Stimulated activated CD8-positive, alpha-beta memory T cell treated with anti-CD3 and anti-CD28 coated beads, Interleukin-2, amount 100 ng/mL, for 1 hour (primary cell): ENCODE results near the gene PHETA1.

Experiments used
- DNase-seq, 2 donors: peaks; one replicate each; pipeline ENCODE4 v3.0.0-alpha.2; 2020; ENCODE audit warnings: low read depth in 2 of 2

Gene PHETA1

DNA sequence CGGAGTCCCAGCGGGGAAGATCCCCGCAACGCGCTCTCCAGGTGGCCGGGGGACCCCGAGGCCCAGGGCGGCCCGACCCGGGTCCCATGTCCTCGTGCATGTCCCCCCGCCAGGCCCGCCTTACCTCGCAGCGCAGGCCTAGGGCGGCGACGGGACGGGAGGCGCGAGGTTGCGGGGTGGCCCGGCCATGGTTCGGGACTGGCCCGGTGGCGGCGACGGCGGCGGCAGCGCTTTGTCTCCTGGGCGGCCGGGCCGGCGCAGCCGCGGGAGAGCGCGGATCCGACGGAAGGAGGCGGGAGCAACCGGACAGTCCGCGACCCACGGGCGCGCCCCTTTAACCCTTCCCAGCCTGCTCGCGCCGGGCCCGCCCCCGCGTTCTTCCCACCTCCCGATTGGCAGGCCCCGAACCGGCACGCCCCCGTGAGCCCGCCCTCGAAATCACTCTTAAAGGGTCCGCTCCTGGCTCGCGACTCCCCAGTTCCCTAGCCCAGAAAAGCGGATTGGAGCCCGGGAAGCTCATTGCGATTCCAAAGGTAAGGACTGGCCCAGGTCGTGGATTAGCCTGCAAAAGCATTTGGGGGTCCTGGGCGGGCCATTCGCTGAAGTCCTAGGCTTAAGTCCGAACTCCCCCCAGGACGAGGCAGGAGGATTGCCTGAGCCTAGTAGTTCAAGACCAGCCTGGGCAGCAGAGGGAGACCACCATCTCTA lies at the start of gene PHETA1:
PHETA1 (minus strand) TSS at position 308 of the 708 bp plus-strand sequence. CDS start 5,668 bp downstream, outside the sequence.
- DNase-seq = peak; percentile 55 to 59

DNA sequence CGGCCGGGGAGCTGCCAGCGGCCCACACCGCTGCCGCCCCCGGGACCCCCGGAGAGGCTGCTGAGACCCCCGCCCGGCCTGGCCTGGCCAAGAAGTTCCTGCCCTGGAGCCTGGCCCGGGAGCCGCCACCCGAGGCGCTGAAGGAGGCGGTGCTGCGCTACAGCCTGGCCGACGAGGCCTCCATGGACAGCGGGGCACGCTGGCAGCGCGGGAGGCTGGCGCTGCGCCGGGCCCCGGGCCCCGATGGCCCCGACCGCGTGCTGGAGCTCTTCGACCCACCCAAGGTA lies 49.6 kb upstream of the PHETA1 start:
- DNase-seq = no peak

- DNase-seq = no peak
Observed at GRCh38 chr12:111417784-111418593, 49.1 kb upstream of the PHETA1 start.

- no peak for DNase-seq
Observed at GRCh38 chr12:111417290-111417689, 48.4 kb upstream of the PHETA1 start.

GRCh38 chr12:111414711-111415252 lies 45.9 kb upstream of the PHETA1 start:
- DNase-seq = no peak

DNA sequence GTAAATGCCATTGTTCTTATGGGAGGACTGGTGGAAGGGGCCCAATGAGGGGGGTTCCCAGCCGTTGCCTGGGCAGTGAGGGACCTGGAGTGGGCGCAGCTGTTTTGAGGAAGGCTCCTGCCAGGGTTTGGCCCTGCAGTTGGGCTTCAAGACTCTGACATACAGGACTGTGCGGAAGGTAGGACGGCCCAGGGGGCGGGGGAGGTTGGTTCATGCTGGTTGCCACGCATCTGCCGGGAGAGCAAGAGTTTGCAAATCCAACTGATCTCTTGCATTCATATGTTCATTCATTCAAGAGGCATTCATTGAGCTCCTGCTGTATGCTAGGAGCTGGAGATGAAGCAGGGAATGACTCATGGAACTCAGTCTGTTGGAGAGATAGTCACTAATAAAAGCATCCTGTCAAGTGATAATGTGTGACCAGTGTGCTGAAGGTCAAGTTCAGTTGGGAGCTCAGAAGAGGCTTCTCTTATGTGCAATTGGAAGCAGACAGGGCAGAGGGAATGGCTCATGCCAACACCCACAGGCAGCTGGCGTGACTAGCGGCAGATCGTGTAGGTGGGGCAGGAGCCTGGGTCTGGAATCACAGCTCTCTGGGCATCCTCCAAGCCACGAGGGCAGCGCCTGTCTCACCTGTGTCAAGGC lies 44.7 kb upstream of the PHETA1 start:
- no peak for DNase-seq

DNA sequence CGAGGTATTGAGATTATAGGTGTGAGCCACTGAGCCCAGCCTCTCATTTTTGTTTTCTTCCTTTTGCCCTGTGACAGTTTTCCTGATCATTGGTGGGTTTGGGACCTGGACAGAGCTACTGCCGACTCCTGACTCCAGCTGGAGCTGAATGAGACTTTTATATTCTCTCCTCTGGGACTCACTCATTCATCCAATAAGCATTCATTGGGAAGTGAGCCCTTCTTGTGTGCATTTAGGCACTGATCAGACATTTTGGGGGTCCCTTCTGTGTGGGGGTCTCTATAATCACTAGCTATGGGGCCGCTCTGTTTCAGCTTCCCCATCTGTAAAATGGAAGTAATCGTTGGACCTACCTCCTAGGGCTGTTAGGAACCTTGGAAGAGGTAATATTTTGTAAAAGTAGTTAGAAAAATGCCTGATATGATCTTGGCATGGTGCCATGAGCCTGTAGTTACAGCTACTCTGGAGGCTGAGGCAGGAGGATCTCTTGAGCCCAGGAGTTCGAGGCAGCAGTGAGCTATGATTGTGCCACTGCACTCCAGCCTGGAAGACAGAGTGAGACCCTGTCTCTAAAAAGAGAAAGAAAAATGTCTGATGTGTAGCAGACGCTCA lies 44.0 kb upstream of the PHETA1 start:
- DNase-seq = no peak

DNA sequence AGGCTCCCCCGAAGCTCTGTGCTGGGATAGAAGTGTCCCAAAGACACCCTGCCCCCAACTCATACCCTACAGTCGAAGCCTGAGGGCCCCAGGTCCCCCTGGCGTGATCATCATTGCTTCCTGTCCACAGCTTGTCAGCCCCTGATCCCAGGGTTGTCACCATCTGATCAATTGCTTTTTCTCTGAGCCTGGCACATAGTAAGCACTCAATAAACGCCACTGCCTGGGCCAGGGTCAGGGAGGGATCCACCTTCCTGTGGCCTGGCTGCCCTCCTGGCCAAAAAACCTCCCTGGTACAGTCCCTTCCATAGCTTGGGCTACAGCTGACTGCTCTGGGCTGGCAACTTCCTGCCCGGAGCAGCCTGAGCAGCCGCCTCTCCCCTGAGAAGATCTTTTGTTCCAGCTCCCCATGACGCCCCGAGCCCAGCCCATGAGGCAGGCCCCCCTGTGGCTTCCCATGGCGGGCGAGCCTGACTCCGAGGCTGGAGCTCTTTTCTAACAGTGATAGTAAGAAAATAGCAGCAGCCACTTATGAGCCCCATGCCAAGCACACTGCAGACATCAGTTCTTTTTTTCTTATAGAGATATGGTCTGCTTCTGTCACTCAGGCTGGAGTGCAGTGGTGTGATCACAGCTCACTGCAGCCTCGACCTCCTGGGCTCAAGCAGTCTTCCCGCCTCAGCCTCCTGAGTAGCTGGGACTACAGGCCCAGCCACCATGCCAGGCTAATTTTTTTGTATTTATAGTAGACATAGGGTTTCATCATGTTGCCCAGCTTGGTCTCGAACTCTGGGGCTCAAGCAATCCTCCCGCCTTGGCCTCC lies 43.3 kb upstream of the PHETA1 start:
- no peak for DNase-seq

DNA sequence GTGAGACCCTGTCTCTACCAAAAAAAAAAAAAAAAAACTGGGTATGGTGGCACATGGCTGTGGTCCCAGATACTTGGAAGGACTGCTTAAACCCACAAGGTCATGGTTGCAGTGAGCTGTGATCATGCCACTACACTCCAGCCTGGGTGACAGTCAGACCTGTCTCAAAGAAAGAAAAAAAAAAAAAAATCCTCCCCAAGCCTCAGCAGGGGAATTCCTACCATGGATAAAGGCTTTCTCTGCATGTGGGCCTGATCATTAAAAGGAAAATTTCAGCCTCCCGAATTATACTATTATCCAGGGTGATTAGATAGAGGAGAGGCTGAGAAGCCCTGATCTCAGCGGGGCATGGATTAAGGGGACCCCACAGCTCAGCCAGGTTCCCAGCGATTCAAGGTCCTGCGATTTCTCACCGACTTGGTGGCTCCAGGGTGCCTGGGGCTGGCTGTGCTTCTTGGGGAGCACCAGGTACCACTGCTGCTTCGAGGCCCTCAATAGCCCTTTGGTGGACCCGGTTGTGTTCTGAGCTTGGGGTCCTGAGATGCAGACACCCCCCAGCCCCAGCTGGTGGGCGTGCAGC lies 42.4 kb upstream of the PHETA1 start:
- DNase-seq = no peak

DNA sequence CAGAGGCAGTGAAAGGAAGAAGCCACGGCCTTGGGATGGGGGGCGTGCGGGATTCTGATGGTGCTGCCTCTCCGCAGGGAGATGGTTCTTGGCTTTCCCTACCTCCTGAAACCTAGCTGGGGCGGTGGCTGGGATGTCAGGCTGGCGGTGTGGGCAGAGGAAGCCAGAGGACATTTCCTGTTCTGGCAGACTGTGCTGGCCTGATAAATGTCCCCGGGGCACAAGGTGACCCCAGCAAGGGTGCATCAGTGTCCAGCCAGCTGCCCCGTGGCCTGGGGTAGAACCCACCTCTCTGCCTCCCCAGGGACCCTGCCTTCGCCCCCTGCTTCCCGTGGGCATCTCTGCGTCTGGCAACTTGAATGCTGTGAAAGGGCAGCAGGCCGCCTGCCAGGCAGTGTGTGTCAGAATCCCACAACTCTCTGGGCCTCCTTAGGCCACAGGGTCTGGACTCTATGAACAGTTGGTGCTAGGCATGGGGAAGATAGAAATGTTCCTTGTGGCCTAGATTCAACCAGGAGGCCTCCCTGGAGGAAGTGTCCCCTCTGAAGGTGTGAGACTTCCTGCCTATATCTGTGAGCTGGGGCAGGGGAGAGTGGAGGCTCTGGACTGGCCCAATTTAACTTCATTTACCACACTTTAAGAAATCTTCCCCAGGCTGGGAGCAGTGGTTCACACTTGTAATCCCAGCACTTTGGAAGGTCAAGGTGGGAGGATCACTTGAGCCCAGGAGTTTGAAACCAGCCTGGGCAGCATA lies 41.7 kb upstream of the PHETA1 start:
- no peak for DNase-seq

GRCh38 chr12:111409780-111410430 lies 41.0 kb upstream of the PHETA1 start:
- DNase-seq = no peak

DNA sequence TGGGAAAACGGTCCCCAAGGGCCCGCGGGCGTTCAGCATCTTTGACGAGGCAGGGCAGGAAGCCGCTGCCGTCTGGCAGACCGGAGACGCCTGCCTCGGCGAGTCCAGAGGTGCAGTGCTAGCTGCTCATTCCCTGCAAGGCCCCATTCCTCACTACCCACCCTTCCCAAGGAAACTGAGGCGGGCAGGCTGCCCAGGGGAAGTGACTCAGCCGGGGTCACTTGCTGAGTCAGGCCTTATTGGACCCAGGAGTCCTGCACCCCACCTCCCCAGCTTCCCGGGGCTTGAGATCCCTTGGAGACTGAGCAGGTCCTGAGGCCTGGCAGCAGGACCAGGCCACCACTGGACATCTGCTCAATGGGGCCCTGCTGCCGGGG lies 40.5 kb upstream of the PHETA1 start:
- no peak for DNase-seq

DNA sequence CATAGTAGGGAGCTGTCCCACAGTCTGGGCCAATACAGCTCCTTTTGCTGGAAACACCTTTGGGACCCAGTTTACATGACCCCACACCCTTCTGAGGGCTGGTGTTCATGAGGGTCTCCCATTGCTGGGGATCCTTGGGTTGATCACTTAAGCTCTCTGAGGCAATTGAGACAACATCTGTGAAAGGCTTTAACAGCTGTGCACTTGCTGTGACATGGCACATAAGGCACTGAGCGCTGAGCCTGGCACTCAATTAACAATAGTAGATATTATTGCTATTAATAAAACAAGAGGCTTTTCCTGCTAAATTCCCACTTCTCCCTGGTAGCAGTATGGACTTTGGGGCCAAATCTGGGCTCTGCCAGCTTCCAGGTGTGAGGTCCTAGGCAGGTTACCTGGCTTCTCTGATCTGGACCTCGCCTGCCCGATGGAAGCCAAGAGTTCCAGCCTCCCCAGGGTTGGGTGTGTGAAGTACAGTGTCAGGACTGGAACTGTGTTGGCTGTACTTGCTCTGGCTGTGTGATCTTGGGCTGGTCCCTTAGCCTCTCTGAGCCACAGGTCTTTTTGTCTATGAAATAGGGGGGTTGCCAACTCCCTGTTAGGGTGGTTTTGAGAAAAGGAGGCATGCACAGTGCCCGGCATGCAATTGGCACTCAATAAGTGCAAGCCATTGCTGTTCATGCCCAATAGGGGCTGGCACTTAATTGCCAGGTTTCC lies 39.9 kb upstream of the PHETA1 start:
- no peak for DNase-seq

GRCh38 chr12:111408116-111408440 lies 39.2 kb upstream of the PHETA1 start:
- no peak for DNase-seq

GRCh38 chr12:111407377-111408115 lies 38.7 kb upstream of the PHETA1 start:
- no peak for DNase-seq

DNA sequence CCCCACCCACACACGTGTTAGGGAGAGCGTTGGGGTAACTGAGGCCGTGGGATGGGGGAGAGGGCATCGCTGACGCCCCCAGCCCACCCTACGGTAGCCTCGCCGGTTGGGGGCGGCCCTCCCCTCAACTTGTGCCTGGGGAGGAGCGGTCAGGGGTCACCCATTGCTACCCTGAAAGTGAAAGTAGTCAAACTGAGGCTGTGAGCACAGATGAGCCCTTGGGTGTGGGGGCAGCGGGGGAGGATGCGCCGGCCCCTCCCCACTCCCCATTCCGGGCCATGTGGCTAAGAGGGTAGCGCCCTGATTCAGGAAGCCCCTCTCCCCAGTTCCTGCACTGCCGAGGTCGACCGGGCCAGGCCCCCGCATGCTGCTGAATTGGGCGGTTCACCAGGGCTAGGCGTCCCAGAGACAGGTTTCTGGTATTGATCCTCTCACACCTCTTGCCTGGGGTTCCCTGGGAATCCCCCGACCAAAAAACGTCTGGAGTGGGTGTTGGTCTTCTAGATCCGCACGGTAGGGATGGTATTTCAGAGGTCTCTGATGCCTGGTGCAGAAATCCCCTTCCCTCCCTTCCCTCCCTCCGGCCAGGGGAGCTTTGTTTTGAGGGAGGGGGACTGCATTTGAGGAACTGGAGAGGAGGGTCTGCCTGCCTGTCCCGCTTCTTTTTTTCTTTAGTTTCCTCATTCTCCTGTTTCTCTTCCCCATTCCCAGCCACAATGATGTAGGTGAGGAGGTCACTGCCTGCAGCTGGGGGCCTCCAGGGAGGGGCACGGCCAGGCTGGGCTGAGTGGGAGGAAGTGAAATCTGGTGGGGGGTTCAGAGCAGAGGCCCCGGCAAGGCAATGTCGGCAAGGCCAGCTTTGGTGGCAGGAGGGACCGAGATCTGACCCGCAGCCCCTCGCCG lies 37.8 kb upstream of the PHETA1 start:
- DNase-seq = no peak

DNA sequence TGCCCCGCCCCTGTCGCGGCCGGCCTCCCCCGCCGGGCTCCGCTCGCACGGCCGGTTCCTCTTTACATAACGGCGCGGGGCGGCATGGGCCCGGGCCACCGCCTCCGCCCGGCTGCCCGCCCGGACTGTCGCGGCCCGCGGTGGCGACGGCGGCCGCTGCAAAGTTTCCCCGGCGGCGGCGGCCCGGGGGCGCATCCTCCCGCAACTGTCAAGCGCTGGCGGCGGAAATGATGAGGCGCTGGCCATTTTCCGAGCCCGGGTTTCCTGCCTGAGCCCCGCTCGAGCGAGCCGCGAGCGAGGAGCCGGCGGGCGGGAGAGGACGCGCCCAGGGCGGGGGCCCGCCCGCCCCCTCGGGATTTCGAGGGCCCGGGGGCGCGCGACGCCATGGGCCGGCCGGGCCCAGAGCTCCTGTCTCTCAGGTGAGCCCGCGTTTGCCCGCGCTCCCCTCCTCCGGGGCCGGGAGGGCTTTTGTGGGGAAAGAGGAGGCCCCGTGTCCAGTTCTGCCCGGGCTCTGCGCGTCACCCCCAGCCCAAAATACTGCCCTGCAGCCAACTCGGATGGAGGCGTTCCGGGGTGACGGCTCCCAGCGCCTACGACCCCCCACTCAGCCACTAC lies 37.1 kb upstream of the PHETA1 start, which contains the start of gene SH2B3:
SH2B3 (plus strand) TSS at position 65 of the 615 bp plus-strand sequence. CDS start 12,223 bp downstream, outside the sequence.
- peak in 1 of 2 donors; percentile 69 for DNase-seq
